PC-9 (cell line): ENCODE results near the gene TTLL5.

ENCODE experiments used
- EZH2 ChIP-seq: fragments of 200-600 bp; sonication (generic); IDR thresholded peaks from 2 replicates; pipeline ENCODE4 v1.8.0; 2017; ENCODE audit warnings: antibody characterized with exemption, low read depth
- TF ChIP-seq, protein P1 (sequence below): fragments of 200-600 bp; sonication (generic); conservative IDR thresholded peaks from 2 replicates; pipeline ENCODE4 v1.6.1; 2017; ENCODE audit warnings: mixed run types, antibody characterized with exemption, mild to moderate bottlenecking, moderate library complexity

DNA sequence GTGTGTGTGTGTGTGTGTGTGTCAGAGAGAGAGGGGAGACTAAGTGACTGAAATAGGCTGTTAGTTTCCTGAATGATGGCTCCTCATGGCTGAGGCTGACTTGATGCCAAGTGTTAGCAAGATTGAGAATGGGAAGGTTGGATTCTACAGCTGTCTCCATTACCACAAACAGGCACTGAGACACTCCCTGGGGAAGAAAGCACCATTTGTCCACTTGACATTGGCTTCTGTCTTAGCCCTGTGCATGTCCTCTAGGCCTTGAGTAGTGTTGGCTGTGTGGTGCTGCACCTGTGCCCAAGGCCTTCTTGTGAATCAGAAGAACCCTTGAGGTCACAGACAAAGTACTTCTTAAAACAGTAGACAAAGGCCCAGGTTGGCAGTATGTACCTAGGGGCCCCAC lies 16.0 kb upstream of the TTLL5 start:
- TF ChIP-seq, protein P1, sequence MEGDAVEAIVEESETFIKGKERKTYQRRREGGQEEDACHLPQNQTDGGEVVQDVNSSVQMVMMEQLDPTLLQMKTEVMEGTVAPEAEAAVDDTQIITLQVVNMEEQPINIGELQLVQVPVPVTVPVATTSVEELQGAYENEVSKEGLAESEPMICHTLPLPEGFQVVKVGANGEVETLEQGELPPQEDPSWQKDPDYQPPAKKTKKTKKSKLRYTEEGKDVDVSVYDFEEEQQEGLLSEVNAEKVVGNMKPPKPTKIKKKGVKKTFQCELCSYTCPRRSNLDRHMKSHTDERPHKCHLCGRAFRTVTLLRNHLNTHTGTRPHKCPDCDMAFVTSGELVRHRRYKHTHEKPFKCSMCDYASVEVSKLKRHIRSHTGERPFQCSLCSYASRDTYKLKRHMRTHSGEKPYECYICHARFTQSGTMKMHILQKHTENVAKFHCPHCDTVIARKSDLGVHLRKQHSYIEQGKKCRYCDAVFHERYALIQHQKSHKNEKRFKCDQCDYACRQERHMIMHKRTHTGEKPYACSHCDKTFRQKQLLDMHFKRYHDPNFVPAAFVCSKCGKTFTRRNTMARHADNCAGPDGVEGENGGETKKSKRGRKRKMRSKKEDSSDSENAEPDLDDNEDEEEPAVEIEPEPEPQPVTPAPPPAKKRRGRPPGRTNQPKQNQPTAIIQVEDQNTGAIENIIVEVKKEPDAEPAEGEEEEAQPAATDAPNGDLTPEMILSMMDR, result no peak
- no peak for TF ChIP-seq EZH2
